HG02588 (cell line): ENCODE results near the gene SENP8.

Experiments
- ATAC-seq: cut with Tn5 transposase; IDR thresholded peaks from one replicate; pipeline ENCODE4 v1.9.1; 2021; ENCODE audit warnings: mild to moderate bottlenecking, moderate library complexity; ENCODE audit not compliant: unreplicated experiment

Gene SENP8

GRCh38 chr15:72173864-72174550 lies 55.8 kb downstream of the SENP8 start:
- no peak for ATAC-seq

DNA sequence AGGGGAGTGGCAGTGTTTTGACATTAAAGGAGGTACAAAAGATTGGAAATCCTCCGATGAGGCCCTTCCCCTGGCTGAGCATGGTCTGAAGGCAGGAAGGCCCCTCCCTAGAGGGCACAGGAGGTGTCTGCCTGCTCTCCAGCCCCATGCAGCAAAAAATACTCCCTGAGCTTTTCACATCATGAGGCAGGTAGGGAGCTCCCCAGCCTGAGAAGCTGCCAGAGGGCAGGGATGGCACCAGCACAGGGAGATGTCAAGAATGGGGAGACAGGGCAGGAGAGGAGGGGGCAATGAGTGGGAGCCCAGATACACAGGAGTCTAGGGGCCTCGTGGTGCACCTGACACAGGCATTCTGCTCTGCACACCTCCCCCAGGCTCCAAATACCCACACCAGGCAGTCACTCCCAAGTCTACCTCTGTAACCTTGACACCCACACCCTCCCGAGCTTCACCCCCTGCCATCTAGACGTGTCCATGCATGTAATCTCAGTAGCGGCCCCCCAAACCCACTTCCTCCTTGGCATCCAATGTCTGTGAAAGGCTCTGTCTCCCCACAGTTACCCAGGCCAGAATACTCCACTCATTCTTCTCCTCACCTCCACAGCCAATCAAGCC lies 56.5 kb downstream of the SENP8 start:
- no peak for ATAC-seq

DNA sequence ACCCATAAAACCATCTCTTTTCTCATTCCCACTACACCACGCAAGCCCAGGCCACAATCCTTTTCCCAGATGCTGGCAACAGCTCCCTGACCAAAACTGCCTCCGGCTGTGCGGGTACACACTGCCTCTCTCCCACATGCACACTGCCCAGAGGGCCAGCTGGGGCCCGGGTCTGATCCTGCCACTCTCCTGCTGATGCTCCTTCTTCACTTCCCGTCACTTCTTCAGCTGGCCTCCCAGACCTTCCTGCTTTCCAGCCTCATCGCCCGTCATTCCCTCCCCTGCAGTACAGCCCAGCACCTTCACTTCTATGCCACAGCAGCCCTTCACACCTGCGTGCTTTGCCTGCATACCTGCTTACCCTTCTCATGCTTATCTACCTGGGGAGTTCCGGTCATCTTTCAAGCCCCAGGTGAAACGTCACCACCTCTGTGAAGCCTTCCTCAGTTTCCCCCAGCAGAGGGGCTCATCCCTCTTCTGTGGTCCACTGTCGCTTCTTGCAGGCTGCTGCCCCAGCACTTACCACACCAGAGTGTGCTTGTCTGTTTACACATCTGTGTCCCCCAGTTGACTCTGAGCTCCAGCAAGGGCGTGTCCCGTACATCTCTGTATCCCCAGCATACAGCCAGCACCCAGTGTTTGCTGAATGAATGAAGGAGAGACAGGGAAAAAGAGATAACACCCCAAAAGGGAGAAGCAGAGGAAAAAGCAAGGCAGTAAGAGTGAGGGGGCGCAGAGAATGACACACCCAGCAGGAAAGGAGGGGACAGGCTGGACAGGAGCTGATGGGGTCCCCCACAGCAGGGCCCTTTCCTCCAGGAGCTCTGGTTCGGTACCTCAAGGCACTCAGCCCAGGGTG lies 57.2 kb downstream of the SENP8 start:
- ATAC-seq: no peak

DNA sequence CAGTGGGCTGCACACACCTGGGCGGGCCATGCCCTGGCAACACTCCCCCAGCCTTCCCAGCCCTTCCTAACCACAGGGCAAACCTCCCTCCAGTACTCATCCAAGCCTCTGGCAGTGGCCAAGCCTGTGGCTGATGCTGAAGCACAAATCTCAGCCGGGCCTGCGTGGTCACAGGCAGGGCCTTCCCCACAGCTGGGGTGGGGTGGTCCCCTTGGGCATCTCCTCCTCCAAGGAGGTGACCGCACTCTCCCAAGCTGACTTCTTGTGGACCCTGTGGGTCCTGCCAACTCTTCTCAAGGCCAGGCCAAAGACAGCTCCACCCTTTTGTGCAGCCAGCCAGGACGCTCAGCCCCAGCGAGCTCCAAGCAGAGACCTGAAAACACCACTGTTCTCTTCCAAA lies 58.0 kb downstream of the SENP8 start:
- no peak for ATAC-seq

- no peak for ATAC-seq
Measured at GRCh38 chr15:72176743-72177142, 58.5 kb downstream of the SENP8 start.

DNA sequence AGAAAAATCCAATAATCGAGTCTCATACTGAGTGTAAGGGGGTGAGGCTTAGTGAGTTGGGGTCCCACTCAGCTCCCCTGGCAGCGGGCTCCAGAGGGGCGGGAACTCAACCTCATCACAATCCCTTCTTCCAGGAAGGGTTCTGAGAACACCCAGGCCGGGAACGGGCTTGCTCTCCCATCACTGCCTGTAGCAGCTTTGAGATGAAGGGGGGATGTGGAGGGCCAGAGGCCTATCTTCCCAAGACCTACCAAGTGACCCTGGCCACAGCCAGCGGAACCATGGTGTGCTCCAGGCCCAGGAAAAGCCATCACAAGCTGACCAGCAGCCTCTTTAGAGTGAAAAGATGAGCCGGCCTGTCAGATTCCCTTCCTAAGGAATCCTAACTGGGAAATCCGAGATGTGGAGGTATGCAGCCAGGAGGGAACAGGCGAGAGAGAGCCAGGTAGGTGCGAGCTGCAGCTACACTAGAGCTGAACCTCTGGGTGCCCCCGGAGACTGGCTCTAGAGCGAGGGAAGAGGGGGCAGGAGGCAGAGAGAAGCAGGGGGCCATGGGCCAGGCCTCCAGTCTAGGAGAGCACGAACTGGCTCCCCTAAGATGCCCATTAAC lies 60.9 kb downstream of the SENP8 start:
- no peak for ATAC-seq

DNA sequence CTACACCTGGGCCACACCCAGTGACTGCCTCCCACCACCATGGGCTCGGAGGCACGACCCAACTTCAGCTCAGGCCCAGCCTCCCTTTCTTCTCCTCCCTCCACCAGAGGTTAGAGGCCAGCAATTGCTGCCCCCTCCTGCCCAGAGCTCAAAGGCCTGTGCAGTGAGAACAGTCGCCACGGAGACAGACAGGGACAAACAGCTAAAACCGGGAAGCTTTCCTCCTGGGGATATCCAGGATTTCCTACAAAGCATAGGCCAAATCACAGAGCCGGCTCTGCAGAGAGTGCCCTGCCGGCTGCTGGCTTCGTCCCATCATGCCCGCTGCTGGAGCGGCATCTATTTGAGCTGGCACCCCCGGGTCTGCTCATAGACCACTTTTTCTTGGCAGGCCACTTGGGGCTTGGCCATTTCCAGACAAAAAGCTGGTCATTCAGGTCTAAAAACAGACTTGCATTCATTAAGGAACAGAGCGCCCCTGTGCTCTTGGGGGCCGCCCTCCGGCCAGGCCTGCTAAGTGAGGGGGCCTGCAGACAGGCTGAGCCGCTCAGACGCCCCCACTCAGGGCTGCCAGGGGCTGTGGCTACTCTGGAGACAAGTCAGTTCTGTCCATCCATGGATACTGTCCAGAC lies 61.9 kb downstream of the SENP8 start:
- no peak for ATAC-seq

DNA sequence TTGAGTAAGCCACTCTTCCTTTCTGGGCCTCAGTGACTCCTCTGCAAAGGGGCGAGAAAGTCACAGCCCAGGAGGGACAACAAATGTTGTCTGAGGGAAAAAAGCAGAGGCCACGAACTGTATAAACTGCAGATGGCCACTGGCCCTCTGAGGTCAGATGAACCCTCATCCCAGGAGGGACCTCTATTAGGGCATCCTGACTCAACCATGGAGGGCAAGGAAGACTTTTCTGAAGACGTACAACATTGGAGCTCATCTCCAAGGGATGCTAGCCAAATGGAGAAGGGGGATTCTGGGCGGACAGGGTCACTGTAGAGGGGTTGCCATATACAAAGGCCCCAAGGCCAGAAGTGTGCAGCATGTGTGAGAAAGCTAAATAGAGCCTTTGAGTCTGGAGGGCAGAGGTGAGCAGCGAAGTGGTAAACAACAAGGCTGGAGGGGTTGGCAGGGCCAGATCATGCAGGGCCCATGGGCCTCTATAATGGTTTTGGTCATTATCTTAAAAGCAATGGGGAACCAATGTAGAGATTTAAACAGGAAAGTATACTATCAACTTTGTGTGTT lies 62.6 kb downstream of the SENP8 start:
- no peak for ATAC-seq

GRCh38 chr15:72182244-72182643 lies 64.0 kb downstream of the SENP8 start:
- no peak for ATAC-seq

DNA sequence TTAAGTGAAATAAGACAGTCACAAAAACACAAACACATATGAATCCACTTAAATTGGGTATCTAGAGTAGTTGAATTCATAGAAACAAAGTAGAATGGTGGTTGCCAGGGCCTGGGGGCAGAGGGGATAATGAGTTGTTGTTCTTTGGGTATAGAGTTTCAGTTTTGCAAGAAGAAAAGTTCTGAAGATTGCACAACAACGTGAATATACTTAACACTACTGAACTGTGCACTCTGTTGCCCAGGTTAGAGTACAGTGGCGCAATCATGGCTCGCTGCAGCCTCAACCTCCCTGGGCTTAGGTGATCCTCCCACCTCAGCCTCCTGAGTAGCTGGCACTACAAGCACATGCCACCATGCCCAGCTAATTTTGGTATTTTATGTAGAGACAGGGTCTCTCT lies 64.5 kb downstream of the SENP8 start:
- ATAC-seq: no peak

- no peak for ATAC-seq
Measured at GRCh38 chr15:72183781-72184164, 65.6 kb downstream of the SENP8 start.

DNA sequence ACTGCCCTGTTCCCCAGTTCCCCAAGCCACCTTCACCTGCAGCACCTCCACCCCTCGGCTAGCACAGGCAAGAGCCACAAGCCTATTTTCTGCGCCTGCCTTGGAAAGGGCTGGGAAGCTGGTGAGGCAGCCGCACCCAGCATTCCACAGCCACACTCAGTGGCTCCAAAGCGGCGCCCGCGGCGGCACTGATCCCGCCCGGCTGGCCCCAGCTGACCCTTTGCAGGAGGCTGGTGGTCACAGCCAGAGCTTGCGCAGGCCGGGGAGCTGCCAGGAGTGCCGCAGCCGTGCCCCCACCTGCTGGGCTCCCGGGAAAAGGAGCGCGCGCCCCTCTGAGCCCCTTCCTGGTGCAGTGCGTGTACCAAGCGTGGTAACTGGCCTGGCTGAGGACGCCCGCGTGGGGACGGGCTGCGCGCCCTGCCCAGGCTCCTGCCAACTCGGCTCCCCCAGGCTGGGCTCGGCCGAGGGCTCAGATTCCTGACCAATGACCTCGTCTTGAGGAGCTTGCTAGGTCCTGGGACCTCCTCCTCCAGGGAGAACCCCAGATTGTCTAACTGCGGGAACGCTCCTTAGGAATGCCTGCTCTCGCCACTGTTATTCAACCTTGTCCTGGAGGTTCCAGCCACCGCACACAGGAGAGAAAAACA lies 66.1 kb downstream of the SENP8 start:
- ATAC-seq: no peak

DNA sequence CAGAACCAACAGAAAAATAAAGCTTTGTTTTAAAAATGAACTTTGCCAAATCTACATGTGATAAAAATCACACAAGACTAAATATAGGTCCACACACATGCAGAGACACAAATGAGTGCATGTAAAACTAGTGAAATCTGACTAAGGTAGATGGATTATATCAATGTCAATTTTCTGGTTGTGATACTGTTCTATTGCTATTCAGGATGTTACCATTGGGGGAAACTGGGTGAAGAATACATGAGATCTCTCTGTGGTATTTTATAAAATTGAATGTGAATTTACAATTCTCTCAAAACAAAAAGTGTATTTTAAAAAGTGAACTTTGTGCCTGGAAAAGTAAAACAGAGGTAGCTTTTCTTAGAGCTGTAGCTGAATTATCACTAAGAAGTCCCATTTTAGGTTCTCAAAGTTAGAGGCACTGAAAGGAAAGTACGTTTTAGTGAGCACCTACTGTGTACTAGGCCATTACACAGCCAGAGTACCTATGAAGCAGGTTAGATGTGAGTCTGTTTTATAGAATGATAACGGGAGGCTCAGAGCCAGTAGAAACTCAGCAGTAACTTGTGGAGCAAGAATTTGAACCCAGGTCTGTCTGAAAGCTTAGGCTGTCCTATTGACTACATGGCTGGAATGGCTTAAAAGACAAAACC lies 71.2 kb downstream of the SENP8 start:
- no peak for ATAC-seq

GRCh38 chr15:72192416-72192815 lies 74.2 kb downstream of the SENP8 start:
- no peak for ATAC-seq
